ENCODE measurements around the gene ATP6V0D1. TPM values are rescaled to one million over a fixed set of nuclear protein-coding genes. Genes with fewer than 3 reads are reported as not detected.
"Not testable (repeated sequence)": the region's sequence is repeated elsewhere in the genome, so short reads cannot be mapped to it uniquely, and the experiment has no call there.

The ATP6V0D1 gene
- total and polyA plus RNA-seq, 11 donors, result 18.6 to 141 (median 68.5) TPM

GRCh38 chr16:67514382-67514828 lies 33.4 kb upstream of the ATP6V0D1 start:
- Histone ChIP-seq H3K9me3 (no peaks in the 10 kb centered on the region), H3K4me3 (no peak overlapping the region), H3K4me1 (peaks cover 0 to 29% (median 0%) of the 10 kb centered on the region in 12 donors), H3K27ac (no peak overlapping the region), H3K27me3 (no peaks in the 10 kb centered on the region), H3K36me3 (no peaks in the 10 kb centered on the region)
- intact Hi-C loops (cut with DNase I), result loop anchor here in 7 of 10 donors (1.0 to 10.0 kb wide), 6 partner anchors 18 to 300 kb away; no protein-coding TSS in a partner anchor
- TF ChIP-seq CTCF (IDR thresholded peaks at IDR 0.05), result peak; percentile 59 to 83 (median 72)
- TF ChIP-seq POLR2A (IDR thresholded peaks at IDR 0.05), result no peak
- DNase-seq (peak; percentile 77 to 90 (median 80)), ATAC-seq (peak; percentile 42 to 74 (median 62))
- WGBS, 4 donors, result 10 to 14% (median 11%) methylated on average over 8 of the region's 8 CpGs

- not testable (repeated sequence) for H3K27me3 ChIP-seq, H3K9me3 ChIP-seq, ATAC-seq, H3K4me3 ChIP-seq, H3K36me3 ChIP-seq, H3K27ac ChIP-seq, DNase-seq
- H3K4me1 ChIP-seq, result peaks cover 0 to 26% (median 0%) of the 10 kb centered on the region in 12 donors
- intact Hi-C loops (cut with DNase I), result loop anchor here in 7 of 10 donors (1.0 to 10.0 kb wide), 7 partner anchors 17 to 301 kb away; no protein-coding TSS in a partner anchor
- 95 to 100% (median 96%) methylated on average over 1 of the region's 1 CpG for WGBS, 4 donors
These were observed 32.9 kb upstream of the ATP6V0D1 start for GRCh38 chr16:67513892-67514291.

- intact Hi-C loops (cut with DNase I), result no loop called here
These were observed 28.1 kb upstream of the ATP6V0D1 start for GRCh38 chr16:67509016-67509415.

GRCh38 chr16:67506468-67506867 lies 25.5 kb upstream of the ATP6V0D1 start:
- Histone ChIP-seq H3K36me3 (peaks cover 0 to 4% (median 0%) of the 10 kb centered on the region in 9 donors), H3K27ac (peak overlapping the region in 1 of 12 donors; percentile 76), H3K27me3 (no peaks in the 10 kb centered on the region), H3K4me3 (no peak overlapping the region), H3K9me3 (no peaks in the 10 kb centered on the region), H3K4me1 (peaks cover 0 to 32% (median 4%) of the 10 kb centered on the region in 12 donors)
- intact Hi-C loops (cut with DNase I), result no loop called here
- ATAC-seq (no peak), DNase-seq (no peak)
- no peak for TF ChIP-seq POLR2A (IDR thresholded peaks at IDR 0.05)
- no peak for TF ChIP-seq CTCF (IDR thresholded peaks at IDR 0.05)
- 63 to 73% (median 69%) methylated on average over 8 of the region's 8 CpGs for WGBS, 4 donors

More at GRCh38 chr16:67509016-67509415, 28.1 kb upstream of the ATP6V0D1 start:
- DNase-seq (no peak), ATAC-seq (no peak)
- Histone ChIP-seq H3K9me3 (no peaks in the 10 kb centered on the region), H3K27me3 (no peaks in the 10 kb centered on the region), H3K27ac (no peak overlapping the region), H3K4me3 (no peak overlapping the region), H3K4me1 (peaks cover 0 to 28% (median 4%) of the 10 kb centered on the region in 12 donors), H3K36me3 (peaks cover 0 to 4% (median 0%) of the 10 kb centered on the region in 9 donors)
- 85 to 98% (median 92%) methylated on average over 4 of the region's 4 CpGs for WGBS, 4 donors
- no peak for TF ChIP-seq CTCF (IDR thresholded peaks at IDR 0.05)
